GM13976 (cell line): ENCODE results near the gene SPATA31D3.

Experiments
- DNase-seq: peaks from one replicate; pipeline ENCODE4 v3.0.0; 2012; ENCODE audit warnings: low spot score
- CTCF ChIP-seq: IDR thresholded peaks from 2 replicates; pipeline ENCODE4 v1.5.1; 2012; ENCODE audit warnings: borderline replicate concordance, mild to moderate bottlenecking; ENCODE audit not compliant: insufficient read depth; ENCODE audit errors: extremely low read depth, missing control alignments, control extremely low read depth
- in situ Hi-C: fragments of 300-500 bp; cut with MboI; formaldehyde crosslinking; loops from one replicate; pipeline ENCODE4 v1.12.0; 2022; ENCODE audit warnings: low sequenced_read_pairs, mixed read lengths, inconsistent platforms; ENCODE audit not compliant: unreplicated experiment

SPATA31D3 gene

GRCh38 chr9:81964218-81965171 is 21.2 kb downstream of the SPATA31D3 start:
- in situ Hi-C loops, result no loop called here
- DNase-seq, result no peak
- TF ChIP-seq CTCF, result no peak

DNA sequence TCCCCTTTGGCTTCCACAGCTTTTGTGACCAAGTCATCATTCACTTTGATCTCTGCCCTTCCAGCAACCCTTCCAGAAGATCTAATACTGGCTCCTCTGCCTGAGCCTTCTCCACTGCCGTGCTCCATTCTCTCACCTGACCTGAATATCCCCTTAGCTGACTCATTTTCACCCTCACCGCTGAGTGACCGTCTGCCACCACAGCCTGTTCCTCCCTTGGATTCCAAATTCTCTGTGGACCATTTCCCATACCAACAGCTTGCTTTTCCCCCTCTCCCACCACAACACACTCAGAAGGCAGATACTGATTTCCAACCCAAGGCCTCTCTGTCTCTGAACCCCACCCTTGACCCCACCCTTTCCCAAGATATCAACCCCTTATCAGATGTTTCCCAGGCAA is 24.7 kb downstream of the SPATA31D3 start:
- TF ChIP-seq CTCF, result no peak
- no peak for DNase-seq
- in situ Hi-C loops, result no loop called here

- no peak for TF ChIP-seq CTCF
- DNase-seq, result no peak
- in situ Hi-C loops, result no loop called here
These were observed 26.7 kb downstream of the SPATA31D3 start for GRCh38 chr9:81969971-81970370.

DNA sequence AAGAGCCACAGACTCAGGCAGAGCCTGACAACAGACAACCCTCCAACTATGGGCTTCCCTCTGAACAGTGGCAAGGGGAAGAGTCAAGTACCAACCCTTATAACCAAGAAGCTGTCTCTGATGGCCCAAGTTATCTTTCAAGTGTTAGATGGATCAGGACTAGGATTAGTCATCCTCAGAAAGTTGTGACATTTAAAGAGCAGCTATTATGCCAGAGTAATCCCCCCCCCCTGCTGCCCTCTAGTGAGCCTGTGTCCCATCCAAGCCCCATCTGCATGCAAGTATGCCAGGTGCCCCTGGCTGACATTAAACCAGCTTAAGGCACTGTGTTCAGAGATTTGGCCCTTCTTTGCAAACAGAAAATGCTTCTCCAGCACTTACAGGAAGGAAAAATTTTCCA is 28.4 kb downstream of the SPATA31D3 start:
- TF ChIP-seq CTCF, result no peak
- in situ Hi-C loops, result no loop called here
- no peak for DNase-seq

DNA sequence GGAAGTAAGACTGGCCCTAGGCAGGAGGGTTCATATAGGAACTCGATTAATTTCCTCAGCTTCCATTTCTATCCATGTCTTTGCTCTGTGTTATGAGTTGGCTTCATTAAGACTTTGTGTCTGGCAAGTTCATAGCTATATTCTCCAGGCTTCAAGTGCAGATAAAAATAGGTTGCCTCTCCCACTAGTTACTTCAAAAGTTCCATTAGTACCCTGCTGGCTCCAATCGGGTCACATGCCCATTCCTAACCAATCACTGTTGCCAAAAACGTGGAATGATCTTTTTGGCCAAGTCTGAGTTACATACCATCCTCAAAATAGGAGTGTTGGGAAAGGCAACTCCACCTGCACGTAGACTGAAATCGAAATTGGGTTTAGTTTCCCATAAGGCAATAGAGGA is 31.5 kb downstream of the SPATA31D3 start:
- no peak for TF ChIP-seq CTCF
- in situ Hi-C loops, result no loop called here
- no peak for DNase-seq

DNA sequence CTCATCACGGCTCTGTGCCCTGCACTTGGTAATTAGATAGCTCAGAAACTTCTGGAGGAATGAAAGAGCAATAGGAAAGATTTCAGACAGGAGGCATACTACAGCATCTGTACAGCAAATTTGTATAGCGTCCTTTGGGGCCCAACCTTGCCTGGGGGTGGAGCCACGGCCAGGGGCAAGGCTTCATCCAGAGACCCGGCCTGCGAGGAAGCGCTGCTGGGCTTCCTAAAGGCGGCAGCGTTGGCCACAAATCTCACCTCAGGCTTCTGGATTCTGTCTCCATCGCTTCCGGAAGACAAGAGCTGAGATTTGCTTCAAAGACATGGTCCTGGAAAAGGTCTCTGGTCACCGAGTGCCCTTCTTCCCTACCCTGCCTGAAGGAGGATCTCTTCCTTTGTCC is 33.1 kb downstream of the SPATA31D3 start:
- DNase-seq, result no peak
- in situ Hi-C loops, result no loop called here
- no peak for TF ChIP-seq CTCF
